Kidney epithelial cell (primary cell): ENCODE results near the gene ANO3. TPM values are rescaled to one million over a fixed set of nuclear protein-coding genes. Genes with fewer than 3 reads are reported as not detected.

ENCODE experiments used
- DNase-seq: peaks from one replicate; pipeline ENCODE4 v3.0.0-alpha.2; 2010; ENCODE audit warnings: low read depth
- H3K27me3 ChIP-seq: 2 replicates; pipeline ENCODE4 v1.6.0; 2011; ENCODE audit warnings: low read length; ENCODE audit not compliant: control insufficient read depth, insufficient read depth
- H3K36me3 ChIP-seq: 2 replicates; pipeline ENCODE4 v1.5.1; 2011; ENCODE audit warnings: low read length; ENCODE audit not compliant: control insufficient read depth, insufficient read depth
- H3K4me3 ChIP-seq: 2 replicates; pipeline ENCODE4 v1.5.1; 2011; ENCODE audit warnings: low read depth, mild to moderate bottlenecking, control low read depth, low read length
- total RNA-seq: library from RNA; depleted of rRNA; stranded (reverse); fragments of >200 nt; gene quantifications from 2 replicates; pipeline ENCODE4 v1.2.3, GENCODE V29; 2015
- TF ChIP-seq, protein P1 (sequence below): IDR thresholded peaks from 2 replicates; pipeline ENCODE4 v1.5.1; 2011; ENCODE audit warnings: mild to moderate bottlenecking, moderate library complexity, low read length, control low read depth, inconsistent platforms; ENCODE audit not compliant: insufficient read depth, poor library complexity, severe bottlenecking

Gene ANO3
- total RNA-seq, 1 donor from 2014 or later: not detected

GRCh38 chr11:26578998-26579661 lies 247.2 kb downstream of the ANO3 start:
- no peak for DNase-seq
- H3K27me3 ChIP-seq: no peaks in the 10 kb centered on the region
- no peak overlapping the region for H3K4me3 ChIP-seq
- TF ChIP-seq, protein P1, sequence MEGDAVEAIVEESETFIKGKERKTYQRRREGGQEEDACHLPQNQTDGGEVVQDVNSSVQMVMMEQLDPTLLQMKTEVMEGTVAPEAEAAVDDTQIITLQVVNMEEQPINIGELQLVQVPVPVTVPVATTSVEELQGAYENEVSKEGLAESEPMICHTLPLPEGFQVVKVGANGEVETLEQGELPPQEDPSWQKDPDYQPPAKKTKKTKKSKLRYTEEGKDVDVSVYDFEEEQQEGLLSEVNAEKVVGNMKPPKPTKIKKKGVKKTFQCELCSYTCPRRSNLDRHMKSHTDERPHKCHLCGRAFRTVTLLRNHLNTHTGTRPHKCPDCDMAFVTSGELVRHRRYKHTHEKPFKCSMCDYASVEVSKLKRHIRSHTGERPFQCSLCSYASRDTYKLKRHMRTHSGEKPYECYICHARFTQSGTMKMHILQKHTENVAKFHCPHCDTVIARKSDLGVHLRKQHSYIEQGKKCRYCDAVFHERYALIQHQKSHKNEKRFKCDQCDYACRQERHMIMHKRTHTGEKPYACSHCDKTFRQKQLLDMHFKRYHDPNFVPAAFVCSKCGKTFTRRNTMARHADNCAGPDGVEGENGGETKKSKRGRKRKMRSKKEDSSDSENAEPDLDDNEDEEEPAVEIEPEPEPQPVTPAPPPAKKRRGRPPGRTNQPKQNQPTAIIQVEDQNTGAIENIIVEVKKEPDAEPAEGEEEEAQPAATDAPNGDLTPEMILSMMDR: no peak
- H3K36me3 ChIP-seq: no peaks in the 10 kb centered on the region

- no peak for DNase-seq
- Histone ChIP-seq H3K36me3 (no peaks in the 10 kb centered on the region), H3K27me3 (no peaks in the 10 kb centered on the region), H3K4me3 (no peak overlapping the region)
- TF ChIP-seq, protein P1: no peak
These were observed 247.8 kb downstream of the ANO3 start for GRCh38 chr11:26579683-26580082.

DNA sequence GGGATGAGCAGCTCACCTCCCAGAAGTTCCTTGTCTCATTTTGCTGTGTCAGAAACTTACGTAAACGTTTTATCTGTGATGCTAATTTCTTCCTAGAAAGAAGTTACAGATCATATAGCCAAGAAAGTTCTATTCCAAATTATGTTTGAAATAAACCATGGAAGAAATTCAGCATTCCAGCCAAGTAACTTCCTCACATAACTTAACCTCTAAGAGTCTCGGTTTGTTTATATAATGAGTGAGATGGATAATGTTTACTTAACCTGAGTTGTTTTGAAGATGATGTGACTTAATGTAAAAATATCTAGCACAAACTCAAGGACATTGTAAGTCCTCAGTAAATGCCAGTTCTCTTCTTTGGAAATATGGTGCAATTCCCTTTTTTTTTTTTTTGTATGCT lies 249.0 kb downstream of the ANO3 start:
- Histone ChIP-seq H3K36me3 (no peaks in the 10 kb centered on the region), H3K4me3 (no peak overlapping the region), H3K27me3 (no peaks in the 10 kb centered on the region)
- TF ChIP-seq, protein P1: no peak
- no peak for DNase-seq

- H3K36me3 ChIP-seq: no peaks in the 10 kb centered on the region
- TF ChIP-seq, protein P1: no peak
- no peak for DNase-seq
- H3K4me3 ChIP-seq: no peak overlapping the region
- H3K27me3 ChIP-seq: no peaks in the 10 kb centered on the region
These were observed 251.6 kb downstream of the ANO3 start for GRCh38 chr11:26583550-26583949.

DNA sequence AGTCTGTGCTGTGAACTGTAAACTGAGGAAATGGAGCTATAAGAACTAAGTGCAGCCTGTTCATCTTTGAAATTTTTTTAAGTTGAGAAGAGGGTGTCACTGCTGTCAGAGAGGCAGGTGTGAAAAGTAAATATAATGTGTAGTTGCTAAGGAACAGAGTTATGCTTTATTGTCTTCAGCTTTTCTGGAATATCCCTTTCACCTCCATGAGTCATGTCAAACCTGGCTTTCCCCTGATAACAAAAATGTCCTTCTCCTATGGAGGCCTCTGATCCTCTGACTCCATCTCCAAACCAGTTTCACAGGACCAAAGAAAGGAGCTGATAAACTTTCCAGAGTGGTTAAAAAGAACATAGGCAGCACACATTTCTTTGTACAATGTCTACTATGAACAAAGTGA lies 252.9 kb downstream of the ANO3 start:
- Histone ChIP-seq H3K27me3 (no peaks in the 10 kb centered on the region), H3K4me3 (no peak overlapping the region), H3K36me3 (no peaks in the 10 kb centered on the region)
- TF ChIP-seq, protein P1: no peak
- DNase-seq: no peak

DNA sequence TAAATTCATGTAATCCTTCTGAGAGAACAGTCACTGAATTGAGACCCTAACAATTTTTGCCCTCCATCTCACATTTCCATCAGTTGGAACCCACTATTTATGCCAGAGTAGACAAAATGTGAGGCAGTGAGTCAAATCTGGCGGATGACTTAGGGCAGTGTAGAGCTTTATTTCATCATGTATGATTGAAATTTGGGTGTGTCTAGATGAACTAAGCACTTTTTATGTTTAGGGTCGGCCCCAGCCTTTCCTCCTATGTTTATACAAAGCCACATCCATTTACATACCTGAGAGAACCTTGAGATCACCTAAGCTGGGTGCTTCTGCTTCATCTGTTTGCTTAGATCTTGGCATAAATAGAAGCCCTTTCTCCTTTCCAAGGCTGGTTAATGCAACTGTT lies 255.1 kb downstream of the ANO3 start:
- no peak for DNase-seq
- H3K4me3 ChIP-seq: no peak overlapping the region
- H3K27me3 ChIP-seq: no peaks in the 10 kb centered on the region
- no peaks in the 10 kb centered on the region for H3K36me3 ChIP-seq
- TF ChIP-seq, protein P1: no peak
